Vagina (tissue), 2 donors: ENCODE results near the gene NTM.

Experiments
- CTCF ChIP-seq, 3 experiments: fragments of 450-650 bp in 2 of 3; fragments of 200-600 bp in 1 of 3; sonication (generic) in 1 of 3; IDR thresholded peaks; one replicate each; pipeline ENCODE4 v1.5.1; 2017 to 2019; ENCODE audit warnings: antibody characterized with exemption in 3 of 3, mild to moderate bottlenecking in 2 of 3, moderate library complexity in 2 of 3
- POLR2A ChIP-seq, 2 donors: fragments of 450-650 bp; IDR thresholded peaks; one replicate each; pipeline ENCODE4 v1.6.1; 2017; ENCODE audit warnings: antibody characterized with exemption in 2 of 2, mild to moderate bottlenecking in 2 of 2, moderate library complexity in 2 of 2

- TF ChIP-seq CTCF (IDR thresholded peaks at IDR 0.05) (no peak), POLR2A (IDR thresholded peaks at IDR 0.05) (no peak)
Observed at GRCh38 chr11:132168344-132168981, 798.0 kb downstream of the NTM start.
